Measurements from ENCODE around the gene SHROOM4.

The SHROOM4 gene

DNA sequence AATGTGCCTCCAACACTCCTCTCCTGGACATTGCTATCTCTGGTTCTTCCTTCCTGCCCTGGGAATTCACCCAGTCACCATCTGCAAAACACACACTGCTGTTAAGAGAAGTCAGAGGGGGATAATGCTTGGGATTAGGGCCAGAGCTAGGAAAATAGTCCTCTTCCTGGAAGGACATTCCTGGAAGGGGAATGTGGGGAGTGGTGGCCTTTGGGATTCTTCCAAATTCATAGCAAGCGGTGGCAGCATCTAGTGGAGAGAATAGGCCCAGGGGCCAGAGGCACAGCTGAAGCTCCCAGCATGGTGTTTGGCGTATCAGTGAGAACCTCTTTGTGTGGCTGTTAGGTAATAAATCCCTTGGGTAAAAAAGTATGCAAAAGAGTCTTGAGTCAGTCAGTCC is 34.3 kb downstream of the SHROOM4 start:
- DNase-seq: no peak

DNA sequence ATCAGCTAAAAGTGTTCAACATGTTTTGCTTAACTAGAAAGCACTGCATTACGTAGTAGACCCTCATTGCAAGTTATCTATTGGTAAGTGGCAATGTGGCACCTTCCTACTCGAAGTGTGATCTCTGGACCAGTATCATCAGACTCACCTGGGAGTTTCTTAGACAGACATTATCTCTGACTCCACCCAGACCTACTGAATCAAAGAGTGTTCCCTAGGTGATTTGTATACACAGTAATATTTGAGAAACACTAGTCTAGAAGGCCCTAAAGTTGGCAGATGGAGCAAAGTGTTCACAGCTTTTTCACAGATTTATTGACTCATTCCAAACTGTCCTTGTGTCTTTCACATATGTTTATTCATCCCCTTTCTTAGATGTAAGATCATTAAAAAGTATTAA is 35.7 kb downstream of the SHROOM4 start:
- DNase-seq: no peak

DNA sequence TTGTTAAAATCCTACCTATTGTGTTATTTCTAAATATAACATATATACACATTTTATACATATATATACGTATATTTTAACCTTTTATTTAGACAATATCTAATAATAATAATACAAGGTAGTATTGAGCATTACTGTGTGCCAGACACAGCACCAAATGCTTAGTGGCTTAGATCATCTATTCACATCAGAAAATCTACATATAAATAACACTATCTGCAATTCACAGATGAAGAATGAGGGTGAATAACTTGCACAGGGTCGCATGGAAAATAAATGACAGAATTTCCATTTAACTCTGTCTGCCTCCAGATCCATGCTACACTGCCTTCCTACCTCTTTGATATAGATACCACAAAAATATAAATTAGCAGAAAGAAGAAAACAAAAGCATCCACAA is 37.7 kb downstream of the SHROOM4 start:
- no peak for DNase-seq

DNA sequence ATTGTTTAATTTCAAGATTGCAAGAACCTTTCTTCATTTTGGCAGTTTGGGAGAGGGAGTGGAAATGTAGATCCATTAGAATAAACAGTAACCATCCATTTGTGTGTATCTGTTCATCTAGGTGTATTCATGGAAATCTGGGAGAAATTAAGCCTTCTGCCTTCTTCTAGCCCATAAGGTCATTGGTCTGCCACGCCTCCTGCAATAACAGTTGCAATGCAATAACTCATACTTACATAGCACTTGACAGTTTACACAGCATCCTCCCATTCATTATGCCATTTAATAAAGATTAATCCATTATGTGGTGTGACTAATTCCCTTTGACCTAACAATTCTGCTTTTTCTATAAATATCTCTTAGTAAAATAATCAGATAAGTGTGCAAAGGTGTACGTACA is 42.6 kb downstream of the SHROOM4 start:
- DNase-seq: no peak

DNA sequence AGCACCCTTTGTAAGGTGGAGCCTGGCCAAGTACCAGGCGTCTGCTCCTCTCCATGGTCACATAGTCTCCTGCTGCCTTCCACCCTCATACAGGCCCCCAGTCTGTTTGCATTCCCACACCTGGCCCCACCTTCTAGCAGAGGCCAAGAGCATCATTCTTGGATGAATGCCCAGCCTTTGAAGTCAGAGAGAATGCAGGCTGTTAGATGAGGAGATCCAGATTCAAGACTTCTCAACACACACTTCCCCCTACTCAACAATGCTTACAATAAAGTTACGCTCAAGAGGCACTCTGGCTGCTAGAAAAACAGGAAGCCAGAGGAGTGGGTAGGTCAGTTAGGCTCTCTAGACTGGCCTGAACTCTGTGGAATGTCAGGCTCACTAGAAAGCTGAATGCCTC is 43.3 kb downstream of the SHROOM4 start:
- no peak for DNase-seq

DNA sequence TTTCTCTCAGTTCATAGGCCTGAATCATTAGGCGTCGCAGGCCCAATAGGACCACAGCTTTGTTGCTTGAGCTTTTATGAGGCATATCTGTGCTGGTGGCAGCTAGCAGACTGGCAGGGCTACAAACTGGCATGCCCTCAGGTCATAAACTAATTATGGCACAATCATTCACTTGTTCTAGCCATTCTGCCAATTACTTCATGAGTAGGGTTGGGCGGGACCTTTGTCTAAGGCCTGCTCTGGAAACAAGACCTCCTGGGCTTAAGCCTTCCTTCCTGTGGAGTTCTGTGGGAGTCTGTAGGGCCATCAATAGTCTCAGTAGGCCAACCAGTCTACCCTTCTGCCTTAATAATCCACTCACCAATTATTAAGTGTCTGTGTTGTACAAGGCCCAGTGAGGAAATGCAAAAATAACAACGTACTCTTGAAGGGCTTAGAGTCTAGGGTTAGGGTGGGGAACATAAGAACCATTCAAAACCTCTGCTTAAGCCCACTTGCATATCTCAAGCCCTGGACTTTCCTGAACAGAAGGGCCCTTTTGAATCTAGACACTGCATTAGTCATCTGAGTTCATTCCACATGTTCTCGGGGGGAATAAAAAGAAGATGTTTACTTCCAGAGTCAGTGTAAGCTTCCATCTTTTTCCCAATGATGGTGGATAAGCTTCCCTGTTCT is 44.5 kb downstream of the SHROOM4 start:
- no peak for DNase-seq

DNA sequence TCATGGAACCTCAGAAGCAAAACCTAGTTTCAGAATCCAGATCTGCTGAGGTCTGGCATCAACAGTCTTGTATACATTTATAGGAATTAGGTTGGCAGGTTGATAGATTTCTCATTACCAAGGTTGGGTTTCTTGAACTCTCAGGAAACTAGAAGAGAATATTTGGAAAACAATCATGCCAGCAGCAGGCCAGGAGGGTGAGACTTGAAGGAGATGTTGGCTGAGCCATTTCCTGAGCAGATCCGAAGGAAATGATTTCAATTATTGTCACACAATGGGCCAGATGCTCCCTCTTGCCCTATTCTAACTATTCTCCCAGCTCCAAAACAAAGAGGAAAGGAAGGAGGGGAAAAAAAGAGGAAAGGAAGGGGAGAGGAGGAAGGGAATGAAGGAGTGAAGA is 45.2 kb downstream of the SHROOM4 start:
- DNase-seq: no peak

DNA sequence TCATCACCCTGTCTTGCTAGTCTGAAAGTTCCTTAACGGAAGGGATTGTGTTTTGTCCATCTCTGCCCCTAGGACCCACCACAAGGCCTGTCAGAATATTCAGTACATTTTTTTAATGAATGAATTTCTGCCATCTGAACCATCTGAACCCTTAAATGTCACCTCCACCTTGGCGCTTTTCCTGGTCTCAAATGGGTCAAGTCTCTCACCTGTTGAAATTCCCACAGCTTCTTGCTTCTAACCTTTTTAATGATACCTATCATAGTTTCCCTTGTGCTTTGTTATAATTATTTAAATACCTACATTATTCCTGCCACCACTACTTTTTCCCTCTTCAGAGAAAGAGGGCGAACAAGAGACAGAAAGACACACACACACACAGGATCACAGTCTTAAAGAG is 48.0 kb downstream of the SHROOM4 start:
- no peak for DNase-seq

DNA sequence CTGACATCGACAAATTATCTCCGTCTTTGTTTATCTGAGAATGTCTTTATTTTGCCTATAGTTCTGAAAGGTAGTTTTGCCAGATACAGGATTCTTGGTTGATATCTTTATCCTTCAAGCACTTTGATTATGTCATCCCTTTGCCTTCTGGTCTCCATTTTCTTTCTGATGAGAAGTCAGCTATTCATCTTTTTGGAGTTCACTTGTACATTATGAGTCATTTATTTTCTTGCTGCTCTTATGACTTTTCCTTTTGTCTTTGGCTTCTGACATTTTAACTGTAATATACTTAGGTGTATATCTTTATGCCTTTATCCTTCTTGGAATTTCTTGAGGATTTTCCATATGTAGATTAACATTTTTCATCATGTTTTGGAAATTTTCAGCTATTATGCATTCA is 51.4 kb downstream of the SHROOM4 start:
- DNase-seq: no peak

DNA sequence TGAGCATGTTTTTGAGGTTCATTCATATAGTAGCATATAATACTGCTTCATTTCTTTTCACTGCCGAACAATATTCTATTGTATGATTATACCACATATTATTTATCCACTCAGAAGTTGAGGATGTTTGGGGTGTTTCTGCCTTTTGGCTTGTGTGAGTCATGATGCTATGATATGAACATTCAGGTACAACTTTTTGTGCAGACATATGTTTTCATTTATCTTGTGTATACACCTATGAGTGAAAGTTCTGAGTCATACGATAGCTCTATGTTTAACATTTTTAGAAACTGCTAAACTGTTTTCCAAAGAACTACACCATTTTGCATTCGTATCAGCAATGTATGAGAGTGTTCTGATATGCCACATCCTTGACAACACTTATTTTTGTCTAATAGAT is 57.7 kb downstream of the SHROOM4 start:
- DNase-seq: no peak

DNA sequence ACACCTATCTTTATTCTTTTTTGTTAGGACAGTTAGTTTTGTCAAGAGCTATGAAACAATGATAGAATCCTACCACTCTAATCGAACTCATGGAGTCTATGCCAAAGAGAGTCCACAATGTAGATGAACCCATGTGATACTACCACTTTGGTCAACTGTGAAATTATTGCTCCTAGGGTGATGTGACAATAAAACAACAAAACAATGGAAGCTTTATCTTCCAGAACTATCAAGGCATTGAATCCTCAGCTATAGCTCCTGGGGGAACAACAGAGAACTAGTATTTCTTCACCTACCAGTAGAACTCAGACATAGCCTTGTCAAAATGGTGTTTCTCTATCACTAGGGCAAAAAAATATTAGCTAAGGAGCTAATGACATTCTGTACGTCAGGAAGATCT is 62.9 kb downstream of the SHROOM4 start:
- DNase-seq: no peak

DNA sequence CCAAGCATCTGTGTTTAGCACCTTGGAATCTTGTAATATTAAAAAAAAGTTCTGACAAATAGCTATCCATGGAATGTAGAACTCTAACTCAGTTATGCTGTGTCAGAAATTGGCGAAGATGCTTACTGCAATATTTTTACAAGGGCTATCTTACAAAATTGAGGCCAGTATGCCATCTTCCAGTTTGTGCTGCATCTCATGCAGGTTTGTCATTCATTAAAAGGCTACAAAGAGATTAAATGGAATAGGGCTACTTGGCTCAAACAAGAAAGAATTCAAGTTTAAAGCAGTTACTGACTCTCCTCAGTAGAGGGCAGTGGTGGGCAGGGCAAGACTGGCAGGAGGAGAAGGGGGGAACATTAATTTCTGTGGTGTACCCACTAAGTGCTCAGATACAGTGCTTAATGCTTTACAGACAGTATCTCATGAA is 66.5 kb downstream of the SHROOM4 start:
- no peak for DNase-seq

DNA sequence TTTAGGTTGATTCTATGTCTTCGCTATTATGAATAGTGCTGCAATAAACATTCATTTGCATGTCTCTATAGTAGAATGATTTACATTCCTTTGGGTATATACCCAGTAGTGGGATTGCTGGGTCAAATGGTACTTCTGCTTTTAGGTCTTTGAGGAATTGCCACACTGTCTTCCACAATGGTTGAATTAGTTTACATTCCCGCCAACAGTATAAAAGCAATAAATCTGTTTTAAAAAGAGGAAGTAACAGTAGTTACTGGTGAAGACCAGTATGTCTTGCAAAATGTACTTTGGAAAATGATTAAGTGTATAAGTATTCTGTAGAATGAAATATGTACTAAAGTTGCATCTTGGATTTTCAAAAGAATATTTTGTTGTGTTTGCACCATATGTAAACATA is 77.3 kb downstream of the SHROOM4 start:
- DNase-seq: no peak

DNA sequence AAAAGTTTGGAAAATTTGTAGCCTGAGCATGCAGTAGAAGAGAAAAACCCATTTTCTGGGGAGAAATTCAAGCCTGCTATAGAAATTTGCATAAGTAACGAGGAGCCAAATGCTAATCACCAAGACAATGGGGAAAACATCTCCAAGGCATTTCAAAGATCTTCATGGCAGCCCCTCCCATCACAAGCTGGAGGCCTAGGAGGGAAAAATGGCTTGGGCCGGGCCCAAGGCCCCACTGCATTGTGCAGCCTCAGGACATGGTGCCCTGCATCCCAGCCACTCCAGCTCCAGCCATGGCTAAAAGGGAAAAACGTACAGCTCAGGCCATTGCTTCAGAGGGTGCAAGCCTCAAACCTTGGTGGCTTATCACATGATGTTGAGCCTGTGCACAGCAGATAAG is 87.7 kb downstream of the SHROOM4 start:
- no peak for DNase-seq

DNA sequence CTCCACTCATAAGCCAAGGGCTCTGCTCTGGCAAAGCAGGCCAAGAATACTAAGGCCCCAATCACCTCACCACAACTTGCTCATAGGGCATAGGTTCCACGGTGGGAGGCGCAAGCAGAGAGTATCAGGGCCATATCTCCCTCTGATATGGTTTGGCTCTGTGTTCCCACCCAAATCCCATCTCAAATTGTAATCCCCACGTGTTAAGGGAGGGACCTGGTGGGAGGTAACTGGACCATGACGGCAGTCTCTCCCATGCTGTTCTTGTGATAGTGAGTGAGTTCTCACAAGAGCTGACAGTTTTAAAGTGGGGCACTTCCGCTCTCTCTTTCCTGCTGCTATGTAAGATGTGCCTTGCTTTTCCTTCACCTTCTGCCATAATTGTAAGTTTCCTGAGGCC is 88.7 kb downstream of the SHROOM4 start:
- DNase-seq: no peak

DNA sequence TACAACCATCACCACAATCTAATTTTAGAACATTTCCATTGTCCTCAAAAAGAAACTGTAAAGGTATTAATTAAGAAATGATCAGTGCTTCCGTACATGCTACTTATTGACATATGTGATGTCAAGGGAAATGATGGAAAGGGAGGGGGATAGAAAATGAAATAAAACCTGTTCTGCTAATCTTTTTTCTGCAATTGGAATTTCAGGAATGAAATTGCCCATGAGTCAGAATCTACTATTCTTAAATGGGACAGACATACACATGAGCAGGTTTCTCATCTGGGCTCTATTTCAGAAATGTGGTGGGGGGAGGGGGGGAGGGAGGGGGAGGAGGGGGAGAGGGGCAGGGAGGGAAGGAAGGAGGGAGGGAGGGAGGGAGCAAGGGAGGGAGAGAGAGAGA is 91.0 kb downstream of the SHROOM4 start:
- DNase-seq: no peak

DNA sequence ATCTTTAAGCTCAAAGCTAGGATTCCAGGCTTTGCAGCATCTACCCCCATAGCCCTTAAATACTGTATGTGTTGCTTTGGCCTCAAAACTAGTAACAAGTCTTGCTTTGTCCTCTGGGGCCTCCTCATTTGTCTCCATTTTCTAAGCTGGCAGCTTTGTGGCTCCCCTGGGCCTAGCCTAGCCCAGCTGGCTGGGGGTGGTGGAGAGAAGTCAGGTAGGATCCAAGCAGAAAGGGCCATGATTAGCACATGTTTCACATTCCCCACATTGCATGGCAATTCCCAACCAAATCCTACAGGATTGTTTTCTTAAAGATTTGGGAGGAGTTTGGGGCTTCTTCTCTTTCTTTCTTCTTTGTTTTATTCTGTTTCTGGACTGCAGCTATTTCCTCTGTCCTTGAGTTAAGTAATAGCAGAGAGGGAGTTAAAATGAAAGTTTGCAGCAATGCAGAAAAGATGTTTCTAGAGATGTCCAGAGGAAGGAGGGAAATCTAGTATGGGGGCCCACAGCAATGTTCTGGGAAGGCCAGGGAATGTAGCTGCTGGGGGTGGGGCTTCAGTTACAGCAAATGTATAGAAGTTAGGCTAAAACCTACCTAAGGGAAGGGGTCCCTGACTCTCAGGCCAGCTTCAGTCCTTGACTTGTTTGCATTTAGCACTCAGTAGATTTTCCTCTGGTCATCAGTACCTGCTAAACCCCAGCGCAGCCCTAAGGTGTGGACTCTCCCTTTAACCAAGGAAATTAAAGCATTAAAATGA is 92.1 kb downstream of the SHROOM4 start:
- no peak for DNase-seq

DNA sequence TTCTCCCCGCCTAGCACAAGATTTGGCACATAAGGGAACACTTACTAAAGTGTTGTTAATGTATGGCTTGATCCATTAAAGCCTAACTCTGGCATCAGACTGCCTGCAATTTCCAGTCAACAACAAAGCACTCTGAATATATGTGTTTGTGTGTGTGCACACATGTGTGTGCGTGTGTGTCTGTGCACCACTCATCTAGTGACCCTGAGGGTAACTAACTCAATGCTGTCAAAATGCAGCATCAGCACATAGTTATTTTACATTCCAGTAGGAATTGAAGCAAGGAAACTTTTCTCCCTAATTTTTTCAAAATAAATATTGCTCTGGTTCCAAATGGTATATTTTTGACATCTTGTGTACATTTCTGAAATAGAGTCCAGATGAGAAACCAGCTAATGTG is 94.4 kb downstream of the SHROOM4 start:
- DNase-seq: no peak

DNA sequence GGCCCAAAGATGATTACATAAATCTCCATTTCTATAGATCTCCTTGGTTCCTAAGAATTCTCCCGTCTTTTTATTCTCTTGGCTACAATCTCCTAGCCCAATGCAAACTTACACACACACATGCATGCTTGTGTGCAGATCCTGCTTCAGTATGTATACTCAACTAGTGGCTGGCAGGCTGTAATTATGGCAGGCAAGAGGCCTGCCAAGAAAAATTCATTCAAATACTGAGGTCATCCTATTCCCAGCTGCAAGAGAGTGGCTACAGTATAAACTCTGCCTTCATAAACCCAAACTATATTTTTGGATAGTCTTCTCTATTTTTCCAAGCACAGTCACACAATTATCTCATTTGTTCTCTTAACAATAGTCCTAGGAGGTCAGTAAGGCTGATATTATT is 95.2 kb downstream of the SHROOM4 start:
- no peak for DNase-seq

DNA sequence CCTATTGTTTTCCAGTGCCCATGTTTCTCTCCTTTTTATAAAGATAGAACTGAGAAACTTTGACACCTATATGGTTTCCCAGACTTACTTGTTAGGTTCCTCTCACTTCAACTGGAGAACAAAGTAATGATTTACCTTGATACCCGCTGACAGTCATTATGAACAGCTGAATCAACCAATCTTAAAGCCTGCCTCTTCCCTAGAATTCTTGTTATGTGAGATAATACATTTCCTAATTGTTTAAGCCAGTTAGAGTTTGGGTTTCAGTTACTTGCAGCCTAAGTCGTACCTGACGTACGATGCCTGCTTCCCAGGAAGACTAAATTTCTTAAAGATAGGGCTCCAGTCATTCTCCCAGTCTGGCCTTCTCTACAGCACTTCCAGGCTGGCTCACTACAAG is 97.3 kb downstream of the SHROOM4 start:
- DNase-seq: no peak

DNA sequence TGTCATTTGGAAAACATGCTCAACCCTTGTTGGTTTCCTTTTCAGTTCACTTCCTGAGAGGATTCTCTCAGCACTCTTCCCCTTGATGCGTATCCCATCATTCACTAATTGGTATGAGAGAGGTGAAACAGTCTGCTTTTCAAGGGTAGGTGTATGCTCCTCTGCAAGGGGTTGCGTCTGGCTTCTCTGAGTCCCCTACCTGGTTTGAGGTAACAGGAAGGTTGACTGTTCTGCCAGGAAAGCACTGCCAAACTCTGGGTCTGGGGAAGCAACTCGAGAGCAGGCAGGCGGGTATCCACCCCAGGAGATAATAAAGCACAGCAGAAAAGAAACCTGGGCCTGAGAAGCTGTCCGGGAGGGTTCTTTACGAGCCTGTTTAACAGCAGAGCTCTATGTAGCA is 101.2 kb downstream of the SHROOM4 start:
- no peak for DNase-seq

DNA sequence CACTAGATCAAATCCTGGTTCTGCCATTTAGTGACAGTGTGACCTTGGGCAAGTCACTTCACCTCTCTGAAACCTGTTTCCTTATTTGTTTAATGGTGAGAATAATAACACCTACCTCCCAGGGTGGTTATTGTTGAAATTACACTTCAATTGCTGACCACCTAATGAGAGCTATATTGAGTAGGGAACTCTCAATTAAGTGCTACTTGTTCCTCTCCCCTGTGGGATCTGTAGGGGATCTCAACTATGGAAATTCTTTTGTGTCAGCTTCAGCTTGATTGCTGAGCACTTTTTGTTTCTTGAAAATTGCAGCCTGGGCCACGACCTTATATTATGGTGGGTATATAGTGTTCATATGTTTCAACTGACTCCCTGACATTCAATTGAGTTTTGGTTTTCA is 102.1 kb downstream of the SHROOM4 start:
- DNase-seq: no peak

DNA sequence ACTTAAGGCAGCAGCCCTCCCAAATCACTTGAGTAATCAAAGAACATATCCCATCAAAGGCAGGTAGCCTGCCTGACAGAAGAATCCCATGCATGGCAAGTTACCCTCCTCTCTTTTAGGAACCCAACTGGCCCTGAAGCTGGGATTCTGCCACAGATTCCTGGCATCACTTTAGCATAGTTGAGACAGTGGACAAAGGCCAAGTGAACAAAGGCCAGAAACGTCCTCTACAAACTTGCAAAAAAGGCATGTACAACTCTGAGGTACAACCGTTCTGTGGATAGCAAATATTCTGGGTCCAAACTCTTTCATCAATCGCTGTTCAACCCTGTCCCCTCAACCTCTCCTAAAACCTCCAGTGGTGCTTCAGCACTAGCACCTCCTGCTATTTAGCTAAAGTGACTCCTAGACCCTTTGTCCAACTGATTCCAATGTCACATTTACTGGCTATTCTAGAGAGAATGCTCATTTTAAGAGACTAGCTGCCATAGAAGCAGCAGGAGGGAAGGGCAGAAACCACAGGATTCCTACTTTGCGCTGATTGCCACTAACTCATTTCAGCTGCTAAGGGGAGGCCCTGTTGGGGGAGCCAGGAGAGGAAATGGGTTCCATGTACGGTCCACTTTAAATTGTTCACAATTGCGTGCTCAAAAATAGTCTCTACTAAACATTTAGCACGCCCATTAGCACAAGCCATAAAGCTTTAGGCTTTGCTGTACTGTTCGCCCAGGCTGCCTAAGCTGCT is 105.9 kb downstream of the SHROOM4 start:
- DNase-seq: no peak

DNA sequence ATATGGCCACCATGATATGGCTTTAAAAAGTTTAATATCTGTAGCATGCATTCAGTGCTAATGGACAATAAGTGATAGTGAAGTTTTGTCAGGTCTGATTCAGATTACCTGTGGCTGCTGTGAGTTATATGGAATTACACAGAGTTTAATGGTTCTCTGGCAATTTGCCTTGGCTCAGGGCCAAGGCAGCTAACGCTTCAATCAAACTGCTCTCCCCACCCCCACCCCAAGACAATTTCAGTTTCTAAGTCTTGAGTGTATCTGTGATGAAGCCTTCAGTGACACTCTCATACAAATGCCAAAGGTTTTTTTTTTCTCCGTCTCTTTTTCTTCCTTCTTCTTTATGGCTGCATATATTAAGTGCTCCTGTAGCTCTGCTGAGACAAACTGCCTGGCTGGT is 106.6 kb downstream of the SHROOM4 start:
- no peak for DNase-seq
